H1 (cell line): ENCODE results near the gene MYRIP. TPM values are rescaled to one million over a fixed set of nuclear protein-coding genes. Genes with fewer than 3 reads are reported as not detected.

Source experiments
- CTCF ChIA-PET: fragments of 300-600 bp; sonication (Branson Sonifier 250); formaldehyde crosslinking; loops from one replicate; lab custom pipeline; 2021; ENCODE audit not compliant: partially characterized antibody; lab: Charles Lee
- POLR2A ChIA-PET: fragments of 300-600 bp; sonication (Branson Sonifier 250); formaldehyde crosslinking; loops from one replicate; lab custom pipeline; 2021; ENCODE audit warnings: inconsistent platforms; ENCODE audit not compliant: partially characterized antibody; lab: Charles Lee
- DNase-seq, 2 experiments: peaks; one replicate each; pipeline versions ENCODE4 v3.0.0 to v3.0.0-alpha.2; 2010 to 2022; ENCODE audit warnings: low spot score in 2 of 2, low read depth in 1 of 2, mixed read lengths in 1 of 2
- FAIRE-seq: peaks from 2 replicates; lab custom pipeline; 2011; peaks lifted over from hg19 to GRCh38; lab: Jason Lieb, UNC
- H2AFZ ChIP-seq: 2 replicates; pipeline ENCODE4 v1.8.1; 2012; ENCODE audit warnings: low read length, inconsistent platforms
- H2AK5ac ChIP-seq: 2 replicates; pipeline ENCODE4 v1.6.1; 2013; ENCODE audit warnings: low read depth, low read length
- H2BK120ac ChIP-seq: replicated peaks from 2 replicates; pipeline ENCODE3; 2013; ENCODE audit warnings: low read depth, low read length, inconsistent platforms
- H2BK12ac ChIP-seq: 2 replicates; pipeline ENCODE4 v1.6.1; 2013; ENCODE audit warnings: low read depth, low read length
- H2BK15ac ChIP-seq: 2 replicates; pipeline ENCODE4 v1.6.1; 2013; ENCODE audit warnings: low read length
- H2BK20ac ChIP-seq: 2 replicates; pipeline ENCODE4 v1.6.1; 2013; ENCODE audit warnings: low read length
- H2BK5ac ChIP-seq: 2 replicates; pipeline ENCODE4 v1.6.1; 2013; ENCODE audit warnings: low read depth, low read length
- H3K14ac ChIP-seq: 2 replicates; pipeline ENCODE4 v1.6.1; 2013; ENCODE audit warnings: inconsistent platforms; ENCODE audit not compliant: insufficient read length
- H3K18ac ChIP-seq: 2 replicates; pipeline ENCODE4 v1.6.1; 2013; ENCODE audit warnings: low read length; ENCODE audit errors: extremely low read depth
- H3K23ac ChIP-seq: 2 replicates; pipeline ENCODE4 v1.6.1; 2013; ENCODE audit warnings: inconsistent platforms; ENCODE audit not compliant: insufficient read length
- H3K23me2 ChIP-seq: 2 replicates; pipeline ENCODE4 v1.6.1; 2013; ENCODE audit warnings: low read depth, low read length
- H3K27ac ChIP-seq: 2 replicates; pipeline ENCODE4 v1.6.1; 2011; ENCODE audit warnings: low read depth, low read length, inconsistent platforms
- H3K27me3 ChIP-seq, 4 experiments: replicated peaks in 1 of 4; 1 replicate in 1 of 4; 2 replicates in 3 of 4; pipeline versions ENCODE4 v1.6.1 to v1.8.1; 2011 to 2013; ENCODE audit warnings: low read length in 3 of 4, mild to moderate bottlenecking in 3 of 4, inconsistent platforms in 2 of 4, mixed read lengths in 2 of 4, moderate library complexity in 1 of 4; ENCODE audit not compliant: control insufficient read depth in 3 of 4, insufficient read depth in 3 of 4; ENCODE audit errors: extremely low read depth in 1 of 4
- H3K36me3 ChIP-seq, 4 experiments: 2 replicates each; pipeline versions ENCODE4 v1.6.1 to v1.8.1; 2011 to 2013; ENCODE audit warnings: mild to moderate bottlenecking in 4 of 4, low read length in 3 of 4, moderate library complexity in 2 of 4, control low read depth in 1 of 4, inconsistent platforms in 1 of 4; ENCODE audit not compliant: insufficient read depth in 4 of 4, control insufficient read depth in 2 of 4
- H3K4ac ChIP-seq: replicated peaks from 2 replicates; pipeline ENCODE3; 2013; ENCODE audit warnings: low read length, low read depth, mixed read lengths, inconsistent platforms; ENCODE audit not compliant: insufficient read length
- H3K4me1 ChIP-seq, 4 experiments: replicated peaks in 1 of 4; 1 replicate in 1 of 4; 2 replicates in 3 of 4; pipeline versions ENCODE4 v1.6.1 to v1.8.1; 2011 to 2013; ENCODE audit warnings: low read length in 3 of 4, inconsistent platforms in 2 of 4, mixed read lengths in 1 of 4; ENCODE audit not compliant: insufficient read depth in 4 of 4, control insufficient read depth in 3 of 4
- H3K4me2 ChIP-seq, 2 experiments: 2 replicates each; pipeline versions ENCODE4 v1.6.1 to v1.8.1; 2011 to 2013; ENCODE audit warnings: low read depth in 2 of 2, low read length in 2 of 2, control low read depth in 1 of 2, inconsistent platforms in 1 of 2, mild to moderate bottlenecking in 1 of 2; ENCODE audit not compliant: insufficient read depth in 1 of 2
- H3K4me3 ChIP-seq, 4 experiments: fragments of 200-600, 300-600 bp in 1 of 4; sonication (generic), shearing (Covaris generic), sonication (Bioruptor Twin) in 1 of 4; 2 replicates each; pipeline versions ENCODE4 v1.5.1 to v1.8.1; 2011 to 2016; ENCODE audit warnings: low read length in 4 of 4, low read depth in 3 of 4, control low read depth in 2 of 4, inconsistent platforms in 2 of 4, mild to moderate bottlenecking in 2 of 4, mixed read lengths in 1 of 4, moderate library complexity in 1 of 4; ENCODE audit not compliant: insufficient read depth in 2 of 4; ENCODE audit errors: extremely low read depth in 1 of 4
- H3K56ac ChIP-seq: replicated peaks from 2 replicates; pipeline ENCODE3; 2013; ENCODE audit warnings: low read depth, mild to moderate bottlenecking, mixed read lengths, low read length, inconsistent platforms; ENCODE audit not compliant: insufficient read length
- H3K79me1 ChIP-seq: 2 replicates; pipeline ENCODE4 v1.6.1; 2013; ENCODE audit warnings: low read depth, low read length, control low read depth
- H3K79me2 ChIP-seq, 2 experiments: 2 replicates each; pipeline versions ENCODE4 v1.6.1 to v1.8.1; 2012 to 2013; ENCODE audit warnings: low read length in 2 of 2, mild to moderate bottlenecking in 2 of 2, inconsistent platforms in 1 of 2; ENCODE audit not compliant: insufficient read depth in 2 of 2, control insufficient read depth in 1 of 2
- H3K9ac ChIP-seq, 4 experiments: replicated peaks in 1 of 4; 1 replicate in 1 of 4; 2 replicates in 3 of 4; pipeline versions ENCODE4 v1.6.1 to v1.8.1; 2011 to 2013; ENCODE audit warnings: low read depth in 3 of 4, low read length in 3 of 4, control low read depth in 2 of 4, mild to moderate bottlenecking in 2 of 4, moderate library complexity in 2 of 4, inconsistent platforms in 1 of 4; ENCODE audit errors: extremely low read depth in 1 of 4
- H3K9me3 ChIP-seq, 2 experiments: 2 replicates each; pipeline versions ENCODE4 v1.6.1 to v1.8.1; 2012 to 2013; ENCODE audit warnings: mild to moderate bottlenecking in 2 of 2, moderate library complexity in 2 of 2, control low read depth in 1 of 2, inconsistent platforms in 1 of 2, low read depth in 1 of 2, low read length in 1 of 2, mixed read lengths in 1 of 2; ENCODE audit not compliant: insufficient read depth in 2 of 2
- H4K20me1 ChIP-seq, 2 experiments: replicated peaks in 1 of 2; 2 replicates each; pipeline versions ENCODE3 to v1.8.1; 2011 to 2013; ENCODE audit warnings: inconsistent platforms in 2 of 2, low read length in 2 of 2, mild to moderate bottlenecking in 1 of 2; ENCODE audit not compliant: insufficient read depth in 2 of 2, control insufficient read depth in 1 of 2
- H4K5ac ChIP-seq: 2 replicates; pipeline ENCODE4 v1.6.1; 2013; ENCODE audit warnings: low read length, low read depth, mixed read lengths, inconsistent platforms; ENCODE audit not compliant: insufficient read length
- H4K8ac ChIP-seq: 2 replicates; pipeline ENCODE4 v1.8.0; 2013; ENCODE audit warnings: mild to moderate bottlenecking, moderate library complexity, low read length, inconsistent platforms; ENCODE audit not compliant: insufficient read depth; ENCODE audit errors: extremely low read depth
- H4K91ac ChIP-seq: replicated peaks from 2 replicates; pipeline ENCODE3; 2013; ENCODE audit warnings: low read length, mixed read lengths, inconsistent platforms; ENCODE audit not compliant: insufficient read length
- CHD2 ChIP-seq: IDR thresholded peaks from 2 replicates; pipeline ENCODE4 v1.6.1; 2012; ENCODE audit warnings: low read length, improper control_type of control experiment
- CTCF ChIP-seq, 3 experiments: IDR thresholded peaks; 1 replicate in 2 of 3; 2 replicates in 1 of 3; pipeline versions ENCODE4 v1.5.1 to v1.6.1; 2011; ENCODE audit warnings: low read length in 3 of 3, mild to moderate bottlenecking in 3 of 3, inconsistent platforms in 2 of 3, low read depth in 1 of 3, moderate library complexity in 1 of 3; ENCODE audit not compliant: insufficient read depth in 1 of 3; ENCODE audit errors: control extremely low read depth in 1 of 3
- RAD21 ChIP-seq, 2 experiments: IDR thresholded peaks in 1 of 2; conservative IDR thresholded peaks in 1 of 2; 2 replicates each; pipeline ENCODE4 v1.6.1; 2011; ENCODE audit warnings: low read depth in 2 of 2, low read length in 2 of 2, improper control_type of control experiment in 1 of 2, inconsistent platforms in 1 of 2, mild to moderate bottlenecking in 1 of 2, moderate library complexity in 1 of 2
- SP2 ChIP-seq: IDR thresholded peaks from 2 replicates; pipeline ENCODE4 v1.6.1; 2012; ENCODE audit warnings: mild to moderate bottlenecking, low read length, inconsistent platforms
- TAF1 ChIP-seq: IDR thresholded peaks from 2 replicates; pipeline ENCODE4 v1.6.1; 2011; ENCODE audit warnings: mild to moderate bottlenecking, low read depth, low read length
- WGBS, 2 experiments: shearing (Covaris generic) in 1 of 2; methylation state at CpG; one replicate each; pipeline versions ENCODE4 v1.1.6 to v1.1.7; 2013 to 2015; ENCODE audit warnings: low lambda C conversion rate in 2 of 2, mixed read lengths in 2 of 2, inconsistent platforms in 1 of 2, low coverage in 1 of 2, missing lambda C conversion rate in 1 of 2; ENCODE audit not compliant: insufficient replicate concordance in 2 of 2, insufficient coverage in 1 of 2, insufficient read length in 1 of 2; ENCODE audit errors: extremely low coverage in 1 of 2, missing lambda C conversion rate in 1 of 2; 5-methylcytosine and 5-hydroxymethylcytosine counted together
- polyA plus RNA-seq, 7 experiments: library from polyadenylated mRNA; depleted of rRNA in 3 of 7; stranded (reverse) in 5 of 7; unstranded in 2 of 7; fragments of >200 nt in 5 of 7; fragments of 200-250 nt in 2 of 7; gene quantifications; 1 replicate in 5 of 7; 2 replicates in 1 of 7; 4 replicates in 1 of 7; pipeline versions ENCODE4 v1.2.1 to v1.2.3, GENCODE V29; 2011 to 2013; ENCODE audit warnings: missing spikeins in 2 of 7, mixed read lengths in 2 of 7
- total RNA-seq: library from RNA; stranded (reverse); fragmentation: NEBNext Ultra II Directional; extraction: Animal tissue kit (Norgen Biotek cat#: 25700); gene quantifications from 2 replicates; pipeline ENCODE4 v1.2.1, GENCODE V29; 2021

Gene MYRIP
- total and polyA plus RNA-seq, 2 of the 8 experiments (the other 6 are each of a cell fraction or from before 2014, with no cell fraction given), result 0.54 to 4.3 TPM

GRCh38 chr3:39911465-39912309 lies 102.3 kb downstream of the MYRIP start:
- no peak overlapping the region for H4K5ac ChIP-seq
- H3K23me2 ChIP-seq, result no peaks in the 10 kb centered on the region
- no peaks in the 10 kb centered on the region for H3K27me3 ChIP-seq
- no peak overlapping the region for H3K56ac ChIP-seq
- no peak overlapping the region for H2BK5ac ChIP-seq
- TF ChIP-seq TAF1 (no peak), RAD21 (IDR thresholded peaks at IDR 0.05 in 1 of 2, conservative IDR thresholded peaks at IDR 0.05 in 1 of 2; ENCODE audit: low read depth in 2 of 2, low read length in 2 of 2) (peak; percentile 23 to 39; a peak in 2 of 4 replicates), SP2 (no peak), CHD2 (no peak), CTCF (IDR thresholded peaks at IDR 0.05; ENCODE audit: control extremely low read depth in 1 of 3, insufficient read depth in 1 of 3, low read depth in 1 of 3, low read length in 3 of 3) (peak; percentile 29 to 49 (median 38); a peak in 3 of 4 replicates)
- H3K79me1 ChIP-seq, result no peaks in the 10 kb centered on the region
- CTCF ChIA-PET, result interaction anchor here (0.6 to 2.8 kb wide), 8 partner anchors 9 to 298 kb away, joined by 3 to 9 read pairs (median 4); no protein-coding TSS in a partner anchor
- no peak overlapping the region for H3K4me3 ChIP-seq
- H3K4me2 ChIP-seq, result no peak overlapping the region
- no peak overlapping the region for H4K8ac ChIP-seq
- no peak overlapping the region for H3K4ac ChIP-seq
- FAIRE-seq (no peak), DNase-seq (peak in 1 of 2 experiments; percentile 52)
- H3K9ac ChIP-seq, result no peak overlapping the region
- no peak overlapping the region for H2BK12ac ChIP-seq
- no peaks in the 10 kb centered on the region for H3K9me3 ChIP-seq
- H3K36me3 ChIP-seq, result no peaks in the 10 kb centered on the region
- no peaks in the 10 kb centered on the region for H3K79me2 ChIP-seq
- WGBS, 2 experiments, result 88% methylated on average over 3 of the region's 3 CpGs; no CpG with 5 or more reads in 1 of the 2 experiments
- POLR2A ChIA-PET, result interaction anchor here (0.7 kb wide), 1 partner anchor 110 kb away, joined by 3 read pairs; no protein-coding TSS in a partner anchor
- no peak overlapping the region for H3K23ac ChIP-seq
- no peak overlapping the region for H3K27ac ChIP-seq
- no peak overlapping the region for H3K18ac ChIP-seq
- H4K91ac ChIP-seq, result no peak overlapping the region
- peaks cover 0 to 5% (median 0%) of the 10 kb centered on the region in 4 experiments; a peak in 1 of 7 replicates for H3K4me1 ChIP-seq
- H2BK15ac ChIP-seq, result no peak overlapping the region
- H3K14ac ChIP-seq, result no peak overlapping the region
- H4K20me1 ChIP-seq, result no peaks in the 10 kb centered on the region
- no peak overlapping the region for H2BK120ac ChIP-seq
- no peak overlapping the region for H2AK5ac ChIP-seq
- no peak overlapping the region for H2BK20ac ChIP-seq
- H2AFZ ChIP-seq, result peak overlapping the region; percentile 77; the same call in 1 of the 2 replicates
